HG03457 (cell line): ENCODE measurements around the gene BPIFA2.
"Not testable (repeated sequence)": the region's sequence is repeated elsewhere in the genome, so short reads cannot be mapped to it uniquely, and the experiment has no call there.

Experiments used
- ATAC-seq: cut with Tn5 transposase; IDR thresholded peaks from one replicate; pipeline ENCODE4 v1.9.1; 2021; ENCODE audit warnings: moderate number of reproducible peaks; ENCODE audit not compliant: unreplicated experiment

Gene BPIFA2

DNA sequence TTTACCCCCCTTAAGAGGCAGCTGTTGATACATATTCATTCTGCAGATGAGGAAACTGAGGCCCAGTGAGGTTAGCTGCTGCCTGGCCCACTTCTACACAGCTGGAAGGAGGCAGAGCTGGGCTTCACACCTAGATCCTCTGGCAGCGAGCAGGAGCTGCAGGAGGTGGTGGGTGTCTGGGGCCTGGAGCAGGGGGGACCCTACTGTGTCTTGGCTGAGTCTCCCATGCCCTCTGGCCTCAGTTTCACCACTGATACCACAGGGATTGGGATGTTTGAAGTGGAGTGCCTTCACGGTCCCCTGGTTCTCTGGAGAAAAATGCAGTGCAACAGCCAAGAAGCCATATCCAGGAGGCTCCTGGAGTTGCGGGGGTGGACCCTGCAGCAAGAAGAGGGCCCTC lies 8.2 kb upstream of the BPIFA2 start:
- ATAC-seq = no peak

DNA sequence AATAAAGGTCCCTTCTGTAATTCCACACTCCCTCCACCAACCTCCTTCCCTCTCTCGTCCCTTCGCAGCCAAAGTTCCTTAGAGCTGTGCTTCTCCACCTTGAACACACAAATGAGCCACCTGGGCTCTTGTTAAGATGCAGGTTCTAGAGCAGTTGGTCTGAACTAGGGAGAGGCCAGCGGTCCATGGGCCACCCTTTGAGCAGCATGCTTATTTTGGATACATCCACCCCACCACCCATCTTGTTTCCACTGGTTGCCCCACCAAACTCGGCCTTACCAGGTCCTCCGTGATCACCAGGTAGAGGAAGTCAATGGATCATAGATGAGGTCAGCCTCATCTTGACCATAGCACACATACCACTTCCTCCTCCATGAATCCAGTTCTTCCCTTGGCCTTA lies 7.3 kb upstream of the BPIFA2 start:
- no peak for ATAC-seq

DNA sequence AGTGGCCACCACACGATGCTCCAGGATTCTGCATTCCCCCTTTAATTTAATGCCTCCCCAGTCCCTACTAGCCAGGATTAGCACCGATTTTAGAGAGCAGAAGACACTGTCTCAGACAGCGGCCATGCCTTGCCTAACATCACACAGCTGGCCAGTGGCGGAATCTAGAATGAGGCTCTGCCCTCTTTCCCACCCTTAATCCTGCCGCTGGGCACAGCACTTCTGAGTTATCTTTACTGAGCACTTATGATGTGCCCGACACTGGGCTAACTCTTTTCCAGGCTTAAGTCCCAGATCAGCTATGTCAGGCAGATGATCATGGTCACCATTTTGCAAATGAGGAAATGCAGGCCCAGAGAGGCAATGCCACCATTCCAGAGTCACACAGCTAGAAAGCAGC lies 5.6 kb upstream of the BPIFA2 start:
- no peak for ATAC-seq

DNA sequence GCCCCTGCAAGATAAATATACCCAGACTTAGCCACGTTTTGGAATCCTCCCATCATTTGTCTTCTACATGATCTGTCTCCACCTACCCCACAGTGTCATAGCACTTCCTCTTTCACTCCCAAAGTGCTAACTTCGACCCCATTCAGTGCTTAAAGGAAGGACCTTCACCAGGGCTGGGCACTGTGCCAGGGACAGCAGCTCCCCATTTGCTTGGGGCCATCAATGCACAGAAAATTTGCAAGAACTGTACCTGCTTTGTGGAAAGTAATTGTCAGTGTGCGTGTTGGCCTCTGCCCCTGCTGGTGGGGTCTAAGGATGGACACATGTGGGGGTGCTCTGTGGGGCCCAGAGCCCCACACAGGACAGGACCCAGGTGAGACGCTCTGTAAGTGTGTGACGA lies 5.2 kb upstream of the BPIFA2 start:
- ATAC-seq = no peak

DNA sequence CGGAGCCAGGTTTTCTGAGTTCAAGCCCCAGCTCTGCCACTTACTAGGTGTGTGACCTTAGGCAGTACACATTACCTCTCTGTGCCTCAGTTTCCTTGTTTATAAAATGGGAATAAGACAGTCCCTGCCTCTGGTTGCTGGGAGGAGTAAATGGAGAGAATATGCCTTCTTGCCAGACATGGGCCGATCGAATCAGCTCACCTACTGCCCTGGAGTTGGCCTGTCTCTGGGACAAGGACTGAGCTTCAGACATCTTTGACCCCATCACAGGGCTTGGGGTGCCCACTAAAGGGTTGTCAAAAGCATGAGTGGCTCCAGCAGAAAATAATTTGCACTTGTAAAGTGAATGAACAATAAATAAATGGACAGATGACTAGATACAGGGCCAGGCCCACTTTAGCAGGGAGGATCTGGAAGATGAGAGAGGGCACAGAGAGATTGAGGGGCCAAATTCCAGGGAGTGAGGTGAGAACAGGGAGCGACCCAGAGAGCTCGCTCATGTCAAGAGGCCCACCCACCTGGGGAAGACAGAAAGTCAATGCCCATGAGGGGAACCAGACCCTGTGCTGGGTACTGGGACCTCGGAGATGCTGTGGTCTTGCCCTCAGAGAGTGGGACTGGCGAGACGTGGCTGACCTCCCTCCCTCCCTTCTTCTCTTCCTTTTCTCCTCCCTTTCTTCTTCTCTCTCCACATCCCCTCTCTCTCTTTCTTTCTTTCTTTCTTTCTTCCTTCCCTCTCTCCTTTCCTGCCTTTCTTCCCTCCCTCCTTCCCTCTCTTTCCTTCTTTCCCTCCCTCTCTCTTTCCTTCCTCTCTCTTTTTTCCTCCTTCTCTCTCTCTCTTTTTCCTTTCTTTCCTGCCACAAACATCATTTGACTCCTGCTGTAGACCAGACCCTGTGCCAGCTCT lies 3.9 kb upstream of the BPIFA2 start:
- no peak for ATAC-seq

DNA sequence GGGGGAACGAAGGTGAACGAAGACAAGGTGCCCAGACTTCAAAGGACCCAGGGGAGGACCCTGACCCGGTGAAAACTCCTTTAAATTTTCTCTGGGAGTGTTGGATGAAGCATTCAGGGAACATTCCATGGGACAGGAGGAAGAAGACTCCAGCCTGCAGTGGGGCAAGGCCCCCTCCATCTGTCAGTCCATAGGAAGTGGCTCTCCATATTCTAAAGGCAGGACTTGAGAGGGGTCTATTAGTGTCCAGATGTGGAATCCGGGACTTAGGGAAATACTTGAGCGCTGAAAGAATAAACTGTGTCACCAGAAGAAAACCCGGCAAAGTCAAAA lies 3.2 kb upstream of the BPIFA2 start:
- no peak for ATAC-seq

DNA sequence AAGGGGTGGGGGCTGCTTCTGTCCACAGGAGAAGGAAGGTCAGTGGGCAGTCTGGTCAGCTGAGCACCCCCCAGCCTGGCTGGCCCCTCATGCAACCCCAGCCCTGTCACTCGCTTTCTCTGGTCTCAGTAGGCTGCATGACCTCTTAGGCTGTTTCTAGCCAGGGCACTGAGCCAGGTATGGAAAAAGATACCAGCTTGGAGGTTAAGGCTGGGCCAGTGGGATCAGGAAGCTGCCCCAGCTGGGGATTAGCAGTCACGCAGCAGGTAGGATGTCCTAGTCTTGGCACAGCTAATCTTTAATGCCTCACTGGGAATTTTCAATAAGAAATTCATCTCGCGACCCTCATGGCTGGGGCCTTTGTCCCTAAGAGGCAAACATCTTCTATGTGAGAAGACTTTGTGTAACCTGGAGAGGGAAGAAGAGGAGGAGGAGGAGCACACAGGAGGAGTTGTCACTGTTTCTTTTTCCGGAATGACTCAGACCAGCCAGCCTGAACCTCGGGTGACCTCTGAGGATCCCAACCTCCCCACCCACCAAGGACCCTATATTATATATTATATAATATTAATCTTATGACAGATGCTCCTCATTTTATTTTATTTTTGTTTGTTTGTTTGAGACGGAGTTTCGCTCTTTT lies 2.4 kb upstream of the BPIFA2 start:
- ATAC-seq = no peak

- no peak for ATAC-seq
These were observed 1.3 kb upstream of the BPIFA2 start for GRCh38 chr20:33166533-33167113.

DNA sequence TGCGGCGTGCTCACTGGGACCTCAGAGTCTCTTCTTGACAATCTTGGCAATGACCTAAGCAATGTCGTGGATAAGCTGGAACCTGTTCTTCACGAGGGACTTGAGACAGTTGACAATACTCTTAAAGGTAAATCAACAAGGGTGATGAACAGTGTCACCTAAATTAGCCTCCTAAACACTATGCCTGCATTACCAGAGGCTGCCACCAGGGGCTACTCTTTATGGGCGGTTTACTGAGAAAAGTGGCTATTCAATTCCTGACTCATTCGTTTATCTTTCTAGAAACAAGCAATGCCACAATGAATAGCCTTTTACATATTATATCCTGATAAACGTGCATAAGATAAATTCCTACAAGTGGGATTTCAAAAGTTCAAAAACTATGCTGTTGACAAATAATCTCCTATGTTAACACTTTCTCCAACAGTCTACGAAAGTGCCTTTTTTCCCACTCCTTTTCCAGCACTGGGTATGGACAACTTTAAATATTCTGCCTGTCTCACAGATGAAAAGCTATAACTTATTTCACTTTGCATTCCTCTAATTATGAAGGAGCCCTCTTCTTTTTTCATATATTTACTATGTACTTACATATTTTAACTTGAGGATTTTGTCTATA lies 1.3 kb downstream of the BPIFA2 start:
- ATAC-seq = no peak

- no peak for ATAC-seq
These were observed 4.8 kb downstream of the BPIFA2 start for GRCh38 chr20:33172781-33173180.

- ATAC-seq = no peak
These were observed 7.2 kb downstream of the BPIFA2 start for GRCh38 chr20:33175123-33175522.

- ATAC-seq = no peak
These were observed 8.1 kb downstream of the BPIFA2 start for GRCh38 chr20:33176101-33176500.

GRCh38 chr20:33177866-33178265 lies 9.9 kb downstream of the BPIFA2 start:
- ATAC-seq = no peak

- no peak for ATAC-seq
These were observed 10.8 kb downstream of the BPIFA2 start for GRCh38 chr20:33178726-33179125.

- no peak for ATAC-seq
These were observed 12.2 kb downstream of the BPIFA2 start for GRCh38 chr20:33180169-33180568.

- no peak for ATAC-seq
These were observed 13.6 kb downstream of the BPIFA2 start for GRCh38 chr20:33181482-33182093.

- no peak for ATAC-seq
These were observed 15.4 kb downstream of the BPIFA2 start for GRCh38 chr20:33183312-33183711.

GRCh38 chr20:33185031-33185590 lies 17.2 kb downstream of the BPIFA2 start:
- ATAC-seq = not testable (repeated sequence)

- ATAC-seq = no peak
These were observed 19.5 kb downstream of the BPIFA2 start for GRCh38 chr20:33187491-33187890.

GRCh38 chr20:33188421-33188820 lies 20.5 kb downstream of the BPIFA2 start:
- ATAC-seq = no peak

GRCh38 chr20:33191484-33191883 lies 23.5 kb downstream of the BPIFA2 start:
- ATAC-seq = no peak
